ENCODE results near the gene IL36G. TPM values are rescaled to one million over a fixed set of nuclear protein-coding genes. Genes with fewer than 3 reads are reported as not detected.
A peak's percentile ranks its signal among the peaks of the same experiment; 100 is the strongest.

Gene IL36G
- total RNA-seq, 1 experiment from 2014 or later, result not detected

DNA sequence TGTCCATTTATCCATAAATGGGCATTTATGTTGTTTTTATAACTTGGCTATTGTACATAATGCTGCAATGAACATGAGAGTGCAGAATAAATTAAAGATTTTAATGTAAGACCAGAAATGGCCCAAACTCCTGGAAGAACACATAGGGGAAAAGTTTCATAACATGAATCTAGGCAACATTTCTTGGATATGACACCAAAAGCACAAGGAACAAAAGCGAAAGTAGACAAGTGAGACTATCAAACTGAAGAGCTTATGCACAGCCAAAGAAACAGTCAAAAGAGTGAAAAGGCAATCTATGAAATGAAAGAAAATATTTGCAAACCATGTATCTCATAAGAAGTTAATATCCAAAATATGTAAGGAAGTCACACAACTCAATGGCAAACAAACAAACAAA lies 33.3 kb downstream of the IL36G start:
- in situ Hi-C loops (cut with HindIII; ENCODE audit: low pct_unique_long_range_greater_than_20kb, low sequenced_read_pairs), result no loop called here
- DNase-seq (ENCODE audit: low read depth), result no peak

- in situ Hi-C loops (cut with HindIII; ENCODE audit: low pct_unique_long_range_greater_than_20kb, low sequenced_read_pairs), result no loop called here
- peak; percentile 78 for DNase-seq (ENCODE audit: low read depth)
Observed at GRCh38 chr2:113012436-113013335, 34.9 kb downstream of the IL36G start.

DNA sequence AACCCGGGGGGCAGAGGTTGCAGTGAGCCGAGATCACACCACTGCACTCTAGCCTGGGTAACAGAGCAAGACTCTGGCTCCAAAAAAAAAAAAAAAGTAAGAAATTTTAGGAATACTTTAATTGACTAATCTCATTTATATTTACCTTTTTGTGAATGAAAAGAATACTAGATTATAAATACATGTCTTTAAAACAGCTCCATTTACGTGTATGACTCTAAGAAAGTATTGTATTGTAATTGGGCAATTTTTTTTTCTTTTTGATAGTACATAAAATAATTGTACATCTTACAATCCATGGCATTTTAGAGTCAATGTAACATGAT lies 35.5 kb downstream of the IL36G start:
- no peak for DNase-seq (ENCODE audit: low read depth)
- in situ Hi-C loops (cut with HindIII; ENCODE audit: low pct_unique_long_range_greater_than_20kb, low sequenced_read_pairs), result no loop called here

- DNase-seq (ENCODE audit: low read depth), result no peak
- in situ Hi-C loops (cut with HindIII; ENCODE audit: low pct_unique_long_range_greater_than_20kb, low sequenced_read_pairs), result no loop called here
Observed at GRCh38 chr2:113014067-113014466, 36.3 kb downstream of the IL36G start.

DNA sequence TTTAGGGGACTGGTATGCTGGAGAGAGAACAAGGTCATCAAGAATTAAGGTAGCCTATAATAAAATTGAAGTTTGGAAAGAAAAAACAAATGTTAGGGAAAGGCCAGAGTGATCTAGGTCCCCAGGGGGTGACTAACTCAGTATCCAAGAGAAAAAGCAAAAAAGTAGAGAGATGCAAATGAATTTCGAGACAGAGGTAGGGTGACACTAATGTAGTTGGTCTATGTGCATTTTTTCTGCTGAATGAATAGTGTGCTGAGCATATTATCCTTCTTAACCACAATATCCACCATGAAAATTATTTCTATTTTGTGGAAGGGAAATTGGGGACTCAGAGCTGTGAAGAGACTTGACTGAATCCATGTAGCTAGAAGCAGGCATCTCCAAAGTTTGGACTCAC lies 37.2 kb downstream of the IL36G start:
- in situ Hi-C loops (cut with HindIII; ENCODE audit: low pct_unique_long_range_greater_than_20kb, low sequenced_read_pairs), result no loop called here
- no peak for DNase-seq (ENCODE audit: low read depth)

- DNase-seq (ENCODE audit: low read depth), result peak; percentile 21
Observed at GRCh38 chr2:113015655-113016054, 37.8 kb downstream of the IL36G start.

DNA sequence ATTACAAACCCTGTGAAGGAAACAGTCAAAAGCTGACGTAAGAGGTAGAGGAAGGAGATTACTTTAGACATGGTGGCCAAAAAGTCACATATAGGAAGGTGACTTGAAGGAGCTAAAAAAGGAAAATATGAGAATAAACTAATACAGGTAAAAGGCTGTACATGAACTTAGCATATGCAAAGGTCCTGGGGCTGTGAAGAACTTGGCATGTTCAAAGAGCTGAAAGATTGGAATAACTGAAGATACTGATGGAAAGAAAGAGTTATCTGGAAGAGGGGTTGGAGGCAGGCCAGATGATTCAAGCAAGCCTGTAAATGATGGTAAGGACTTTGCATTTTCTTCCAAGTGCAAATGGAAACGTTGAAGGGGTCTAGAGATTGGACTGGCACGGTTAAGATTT lies 40.7 kb downstream of the IL36G start:
- no peak for DNase-seq (ENCODE audit: low read depth)
- in situ Hi-C loops (cut with HindIII; ENCODE audit: low pct_unique_long_range_greater_than_20kb, low sequenced_read_pairs), result no loop called here

More at GRCh38 chr2:113015655-113016054, 37.8 kb downstream of the IL36G start:
- in situ Hi-C loops (cut with HindIII; ENCODE audit: low pct_unique_long_range_greater_than_20kb, low sequenced_read_pairs), result no loop called here

DNA sequence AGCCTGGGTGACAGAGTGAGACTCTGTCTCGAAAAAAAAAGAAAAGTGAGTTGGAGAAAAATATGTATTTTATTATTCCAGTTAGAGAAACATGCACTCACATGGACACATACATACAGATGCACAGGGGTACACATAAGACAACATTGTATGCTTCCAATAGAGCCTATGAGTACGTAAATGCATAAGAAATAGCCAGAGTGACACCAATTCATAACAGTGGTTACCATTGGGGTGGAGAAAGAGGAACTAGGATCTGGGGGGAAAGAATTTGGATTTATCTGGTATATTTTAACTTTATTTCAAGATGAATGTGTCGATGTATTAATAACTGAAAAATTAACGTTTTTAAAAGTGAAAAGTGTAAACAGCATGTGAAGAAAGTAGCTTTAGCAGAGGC lies 43.5 kb downstream of the IL36G start:
- in situ Hi-C loops (cut with HindIII; ENCODE audit: low pct_unique_long_range_greater_than_20kb, low sequenced_read_pairs), result no loop called here

DNA sequence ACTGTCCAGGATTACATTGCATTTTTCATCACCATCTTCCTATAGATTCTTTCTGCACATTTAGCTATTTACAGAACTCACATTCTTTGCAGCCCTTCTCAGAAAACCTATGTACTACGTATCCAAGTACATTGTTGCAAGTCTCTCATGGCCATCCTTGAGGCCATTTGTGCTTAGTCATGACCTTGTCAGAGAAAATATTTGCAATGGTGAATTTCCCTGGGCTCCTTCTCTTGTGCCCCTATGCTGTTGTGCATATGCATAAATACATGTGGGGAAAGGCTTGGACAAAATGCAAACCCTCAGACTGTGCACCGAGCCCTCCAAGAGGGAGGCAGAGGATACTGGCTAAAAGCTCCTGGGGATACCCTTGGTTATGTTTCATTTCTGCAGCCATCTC lies 47.0 kb downstream of the IL36G start:
- in situ Hi-C loops (cut with HindIII; ENCODE audit: low pct_unique_long_range_greater_than_20kb, low sequenced_read_pairs), result no loop called here
- no peak for DNase-seq (ENCODE audit: low read depth)

More for the DNA sequence above, 43.5 kb downstream of the IL36G start:
- no peak for DNase-seq (ENCODE audit: low read depth)

- in situ Hi-C loops (cut with HindIII; ENCODE audit: low pct_unique_long_range_greater_than_20kb, low sequenced_read_pairs), result no loop called here
Observed at GRCh38 chr2:113025737-113026136, 47.9 kb downstream of the IL36G start.

DNA sequence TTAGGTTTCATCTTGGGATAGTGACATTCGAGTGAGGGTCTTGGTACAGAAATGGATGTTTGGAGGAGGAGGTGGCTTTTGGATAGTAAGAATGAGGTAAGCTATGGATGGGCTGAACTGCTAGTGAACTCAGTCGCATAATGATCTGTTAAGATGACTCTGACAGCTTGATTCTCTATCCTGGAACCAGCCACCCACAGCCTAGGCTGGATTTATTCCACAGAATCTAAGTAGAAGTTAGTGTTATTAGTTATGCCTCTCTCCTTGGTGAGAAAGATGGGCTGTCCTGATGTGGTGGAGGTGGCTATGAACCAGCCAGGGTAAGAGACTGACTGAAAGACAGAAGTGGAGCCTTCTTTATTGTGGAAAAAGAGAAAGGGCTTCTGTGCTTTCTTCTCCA lies 49.9 kb downstream of the IL36G start:
- in situ Hi-C loops (cut with HindIII; ENCODE audit: low pct_unique_long_range_greater_than_20kb, low sequenced_read_pairs), result no loop called here
- DNase-seq (ENCODE audit: low read depth), result no peak

More at GRCh38 chr2:113025737-113026136, 47.9 kb downstream of the IL36G start:
- no peak for DNase-seq (ENCODE audit: low read depth)

DNA sequence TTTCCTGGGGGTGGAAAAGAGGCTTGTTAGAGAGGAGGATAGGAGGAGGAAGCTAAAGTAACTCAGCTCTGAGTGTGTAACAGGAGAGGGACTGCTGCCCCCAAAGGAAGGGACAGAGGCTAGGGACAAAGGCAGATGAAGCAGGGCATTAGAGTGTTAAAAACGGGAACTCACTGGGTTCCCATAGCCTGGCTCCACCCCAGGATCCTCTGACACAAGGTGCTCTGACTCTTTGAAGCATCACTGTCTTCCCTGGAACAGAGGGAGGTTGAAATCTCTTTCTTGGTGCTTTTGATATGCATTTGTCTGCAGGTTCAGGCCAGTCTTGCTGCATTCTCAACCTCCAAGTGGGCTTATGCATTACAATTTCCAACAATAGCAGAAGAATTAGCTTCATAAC lies 50.3 kb downstream of the IL36G start:
- in situ Hi-C loops (cut with HindIII; ENCODE audit: low pct_unique_long_range_greater_than_20kb, low sequenced_read_pairs), result no loop called here

DNA sequence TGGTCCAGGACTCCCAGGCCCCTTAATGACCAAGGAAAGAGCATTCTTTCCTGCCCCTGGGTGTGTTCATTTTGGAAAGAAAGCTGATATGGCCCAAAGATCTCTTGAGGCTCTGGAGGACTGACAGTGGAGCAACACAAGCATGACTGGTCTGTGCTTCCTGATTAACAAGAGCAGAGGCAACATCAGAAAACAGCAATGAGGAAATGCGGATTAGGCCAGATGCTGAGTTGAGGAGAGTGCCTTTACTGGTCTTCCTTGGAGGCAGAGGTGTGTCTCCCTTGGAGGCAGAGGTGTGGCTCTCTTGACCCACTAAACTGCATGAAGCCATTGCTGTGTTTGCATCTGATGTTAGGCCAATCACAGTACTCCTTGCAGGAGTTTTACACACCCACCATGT lies 54.9 kb downstream of the IL36G start:
- DNase-seq (ENCODE audit: low read depth), result no peak
- in situ Hi-C loops (cut with HindIII; ENCODE audit: low pct_unique_long_range_greater_than_20kb, low sequenced_read_pairs), result no loop called here

More for the DNA sequence above, 50.3 kb downstream of the IL36G start:
- no peak for DNase-seq (ENCODE audit: low read depth)

GRCh38 chr2:113034016-113034415 lies 56.2 kb downstream of the IL36G start:
- in situ Hi-C loops (cut with HindIII; ENCODE audit: low pct_unique_long_range_greater_than_20kb, low sequenced_read_pairs), result no loop called here
- DNase-seq (ENCODE audit: low read depth), result no peak

Other genes with a start within 250 kb of the IL36G start
- 14.0 and 15.3 TPM in 2 replicates for gene CKAP2L, start 213.4 kb upstream of the IL36G start, total RNA-seq (2014; rRNA removed; shearing (Covaris generic); ENCODE audit: low replicate concordance)
- 1.0 and 1.8 TPM in 2 replicates for gene IL1A, start 193.5 kb upstream of the IL36G start, total RNA-seq (2014; rRNA removed; shearing (Covaris generic); ENCODE audit: low replicate concordance)
- not detected in 2 replicates for gene IL1B, start 141.2 kb upstream of the IL36G start, total RNA-seq (2014; rRNA removed; shearing (Covaris generic); ENCODE audit: low replicate concordance)
- gene IL37, start 66.8 kb upstream of the IL36G start, total RNA-seq (2014; rRNA removed; shearing (Covaris generic); ENCODE audit: low replicate concordance), result not detected in 2 replicates
- gene IL36A, start 27.5 kb downstream of the IL36G start, total RNA-seq (2014; rRNA removed; shearing (Covaris generic); ENCODE audit: low replicate concordance), result not detected in 2 replicates
- gene IL36B, start 74.9 kb downstream of the IL36G start, total RNA-seq (2014; rRNA removed; shearing (Covaris generic); ENCODE audit: low replicate concordance), result not detected in 2 replicates
- gene IL36RN, start 81.2 kb downstream of the IL36G start, total RNA-seq (2014; rRNA removed; shearing (Covaris generic); ENCODE audit: low replicate concordance), result not detected in 2 replicates
- not detected in 2 replicates for gene IL1F10, start 90.0 kb downstream of the IL36G start, total RNA-seq (2014; rRNA removed; shearing (Covaris generic); ENCODE audit: low replicate concordance)
- gene IL1RN, start 149.6 kb downstream of the IL36G start, total RNA-seq (2014; rRNA removed; shearing (Covaris generic); ENCODE audit: low replicate concordance), result 0.78 and 2.6 TPM in 2 replicates
- 27.0 and 53.8 TPM in 2 replicates for gene PSD4, start 196.0 kb downstream of the IL36G start, total RNA-seq (2014; rRNA removed; shearing (Covaris generic); ENCODE audit: low replicate concordance)

All from Caki2 (cell line).